ENCODE results near the gene BHMT2.

Gene BHMT2

DNA sequence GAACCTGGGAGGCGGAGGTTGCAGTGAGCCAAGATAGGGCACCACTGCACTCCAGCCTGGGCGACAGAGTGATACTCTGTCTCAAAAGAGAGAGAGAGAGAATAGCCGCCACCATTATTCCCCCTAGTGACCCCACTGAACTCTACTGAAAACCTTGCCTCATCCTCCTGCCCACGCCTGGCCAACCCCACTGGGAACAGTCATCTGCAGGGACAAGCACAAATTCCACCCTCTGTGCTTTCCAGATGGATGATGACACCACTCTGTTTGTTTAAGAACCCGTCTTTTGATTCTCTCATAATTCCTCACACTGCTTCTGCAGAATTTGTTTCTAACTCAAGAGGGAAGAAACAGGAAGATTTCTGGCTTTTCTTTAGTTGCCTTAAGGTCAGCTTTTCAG, 12.2 kb downstream of the BHMT2 start:
- TF ChIP-seq, protein P1, sequence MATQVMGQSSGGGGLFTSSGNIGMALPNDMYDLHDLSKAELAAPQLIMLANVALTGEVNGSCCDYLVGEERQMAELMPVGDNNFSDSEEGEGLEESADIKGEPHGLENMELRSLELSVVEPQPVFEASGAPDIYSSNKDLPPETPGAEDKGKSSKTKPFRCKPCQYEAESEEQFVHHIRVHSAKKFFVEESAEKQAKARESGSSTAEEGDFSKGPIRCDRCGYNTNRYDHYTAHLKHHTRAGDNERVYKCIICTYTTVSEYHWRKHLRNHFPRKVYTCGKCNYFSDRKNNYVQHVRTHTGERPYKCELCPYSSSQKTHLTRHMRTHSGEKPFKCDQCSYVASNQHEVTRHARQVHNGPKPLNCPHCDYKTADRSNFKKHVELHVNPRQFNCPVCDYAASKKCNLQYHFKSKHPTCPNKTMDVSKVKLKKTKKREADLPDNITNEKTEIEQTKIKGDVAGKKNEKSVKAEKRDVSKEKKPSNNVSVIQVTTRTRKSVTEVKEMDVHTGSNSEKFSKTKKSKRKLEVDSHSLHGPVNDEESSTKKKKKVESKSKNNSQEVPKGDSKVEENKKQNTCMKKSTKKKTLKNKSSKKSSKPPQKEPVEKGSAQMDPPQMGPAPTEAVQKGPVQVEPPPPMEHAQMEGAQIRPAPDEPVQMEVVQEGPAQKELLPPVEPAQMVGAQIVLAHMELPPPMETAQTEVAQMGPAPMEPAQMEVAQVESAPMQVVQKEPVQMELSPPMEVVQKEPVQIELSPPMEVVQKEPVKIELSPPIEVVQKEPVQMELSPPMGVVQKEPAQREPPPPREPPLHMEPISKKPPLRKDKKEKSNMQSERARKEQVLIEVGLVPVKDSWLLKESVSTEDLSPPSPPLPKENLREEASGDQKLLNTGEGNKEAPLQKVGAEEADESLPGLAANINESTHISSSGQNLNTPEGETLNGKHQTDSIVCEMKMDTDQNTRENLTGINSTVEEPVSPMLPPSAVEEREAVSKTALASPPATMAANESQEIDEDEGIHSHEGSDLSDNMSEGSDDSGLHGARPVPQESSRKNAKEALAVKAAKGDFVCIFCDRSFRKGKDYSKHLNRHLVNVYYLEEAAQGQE (IDR thresholded peaks at IDR 0.05; ENCODE audit: insufficient read depth in 1 of 2, low read depth in 2 of 2, low read length in 2 of 2): no peak
- TF ChIP-seq TAF1 (IDR thresholded peaks at IDR 0.05; ENCODE audit: borderline replicate concordance, insufficient read depth, low read length) (no peak), SIN3A (IDR thresholded peaks at IDR 0.05; ENCODE audit: borderline replicate concordance, insufficient read depth, low read length) (no peak), FOXP2 (optimal IDR thresholded peaks at IDR 0.05; ENCODE audit: borderline replicate concordance, extremely low read depth, extremely low read length, insufficient read depth) (no peak), POLR2AphosphoS5 (IDR thresholded peaks at IDR 0.05; ENCODE audit: low read depth, low read length) (no peak)

DNA sequence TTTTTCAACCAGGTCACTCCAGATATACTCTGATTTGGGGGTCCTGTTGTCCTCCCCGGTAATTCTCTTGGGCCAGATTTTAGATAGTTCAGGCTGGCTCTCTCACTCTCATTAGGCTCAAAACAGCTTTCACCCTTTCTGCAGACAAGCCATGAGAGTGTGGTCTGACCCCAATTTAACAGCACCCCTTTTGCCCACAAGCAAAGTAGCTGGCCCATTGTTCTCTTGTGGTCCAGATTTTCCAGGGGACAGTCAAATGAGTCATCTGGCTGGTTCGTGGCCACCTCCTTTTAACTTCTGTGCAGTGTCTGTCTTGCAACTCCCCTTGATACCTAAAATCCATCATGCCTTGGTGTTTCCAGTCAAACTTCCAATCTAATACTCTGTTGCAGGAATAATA, 16.5 kb downstream of the BHMT2 start:
- TF ChIP-seq FOXP2 (optimal IDR thresholded peaks at IDR 0.05; ENCODE audit: borderline replicate concordance, extremely low read depth, extremely low read length, insufficient read depth) (no peak), SIN3A (IDR thresholded peaks at IDR 0.05; ENCODE audit: borderline replicate concordance, insufficient read depth, low read length) (no peak), TAF1 (IDR thresholded peaks at IDR 0.05; ENCODE audit: borderline replicate concordance, insufficient read depth, low read length) (no peak), POLR2AphosphoS5 (IDR thresholded peaks at IDR 0.05; ENCODE audit: low read depth, low read length) (no peak)
- TF ChIP-seq, protein P1 (IDR thresholded peaks at IDR 0.05; ENCODE audit: insufficient read depth in 1 of 2, low read depth in 2 of 2, low read length in 2 of 2): no peak

DNA sequence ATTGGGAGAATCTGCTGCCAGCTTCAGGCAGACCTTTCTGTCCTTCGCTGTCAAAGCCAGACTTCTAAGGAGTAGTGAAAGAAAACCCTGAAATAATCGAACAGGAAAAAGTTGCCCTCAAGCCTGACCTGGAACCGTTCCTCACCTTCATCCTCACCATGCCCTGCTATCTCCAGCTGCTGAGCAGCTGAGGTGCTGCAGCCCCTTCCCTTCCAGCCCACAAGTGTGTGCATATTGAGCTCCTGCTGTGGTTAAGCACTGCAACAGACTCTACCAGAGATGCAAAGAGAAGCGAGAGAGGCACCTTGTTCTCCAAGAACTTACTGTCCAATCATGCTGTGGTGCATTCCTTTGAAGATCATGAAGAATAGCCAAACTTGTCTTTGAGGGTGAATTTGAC, 18.9 kb downstream of the BHMT2 start:
- no peak for TF ChIP-seq POLR2AphosphoS5 (IDR thresholded peaks at IDR 0.05; ENCODE audit: low read depth, low read length)
- no peak for TF ChIP-seq TAF1 (IDR thresholded peaks at IDR 0.05; ENCODE audit: borderline replicate concordance, insufficient read depth, low read length)
- TF ChIP-seq SIN3A (IDR thresholded peaks at IDR 0.05; ENCODE audit: borderline replicate concordance, insufficient read depth, low read length): no peak
- TF ChIP-seq FOXP2 (optimal IDR thresholded peaks at IDR 0.05; ENCODE audit: borderline replicate concordance, extremely low read depth, extremely low read length, insufficient read depth): no peak
- TF ChIP-seq, protein P1 (IDR thresholded peaks at IDR 0.05; ENCODE audit: insufficient read depth in 1 of 2, low read depth in 2 of 2, low read length in 2 of 2): no peak

DNA sequence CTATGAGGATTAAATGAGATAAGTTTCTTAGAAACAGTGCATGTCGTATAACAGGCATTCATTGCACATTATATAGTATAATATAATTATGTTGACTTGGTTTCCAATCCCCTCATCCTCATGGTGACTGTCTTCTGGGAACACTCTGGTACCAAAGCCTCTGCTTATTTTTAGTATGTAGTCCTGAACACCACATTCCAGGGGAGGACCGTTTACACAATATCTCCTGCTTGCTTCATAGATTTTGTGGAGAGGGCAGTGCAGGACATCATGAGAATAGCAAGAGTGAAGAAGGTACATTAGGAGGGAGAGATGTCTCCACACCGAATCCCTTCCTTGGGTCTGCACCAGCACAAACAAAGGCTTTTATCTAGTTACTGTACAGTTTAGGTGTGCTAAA, 21.5 kb downstream of the BHMT2 start:
- TF ChIP-seq FOXP2 (optimal IDR thresholded peaks at IDR 0.05; ENCODE audit: borderline replicate concordance, extremely low read depth, extremely low read length, insufficient read depth) (no peak), SIN3A (IDR thresholded peaks at IDR 0.05; ENCODE audit: borderline replicate concordance, insufficient read depth, low read length) (no peak), POLR2AphosphoS5 (IDR thresholded peaks at IDR 0.05; ENCODE audit: low read depth, low read length) (no peak), TAF1 (IDR thresholded peaks at IDR 0.05; ENCODE audit: borderline replicate concordance, insufficient read depth, low read length) (no peak)
- TF ChIP-seq, protein P1 (IDR thresholded peaks at IDR 0.05; ENCODE audit: insufficient read depth in 1 of 2, low read depth in 2 of 2, low read length in 2 of 2): no peak

DNA sequence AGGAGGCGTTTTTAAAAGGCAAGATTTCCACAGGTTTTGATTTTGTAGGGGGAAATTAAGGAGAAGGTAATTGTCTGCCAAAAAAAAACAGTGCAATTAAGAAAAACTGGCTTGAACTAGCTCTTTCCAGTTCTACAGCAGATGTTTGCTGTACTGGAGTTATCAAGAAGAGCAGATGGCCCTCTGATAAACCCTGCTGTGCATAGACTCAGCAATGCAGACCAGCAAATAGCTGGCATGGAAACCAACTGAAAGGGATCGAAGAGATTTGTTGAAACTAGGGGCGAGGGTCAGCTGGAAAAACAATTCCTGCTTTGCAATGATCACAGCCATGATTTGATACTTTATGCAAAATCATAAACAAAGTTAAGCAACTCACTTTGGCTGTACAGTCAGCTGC, 24.2 kb downstream of the BHMT2 start:
- TF ChIP-seq, protein P1 (IDR thresholded peaks at IDR 0.05; ENCODE audit: insufficient read depth in 1 of 2, low read depth in 2 of 2, low read length in 2 of 2): no peak
- no peak for TF ChIP-seq POLR2AphosphoS5 (IDR thresholded peaks at IDR 0.05; ENCODE audit: low read depth, low read length)
- no peak for TF ChIP-seq FOXP2 (optimal IDR thresholded peaks at IDR 0.05; ENCODE audit: borderline replicate concordance, extremely low read depth, extremely low read length, insufficient read depth)
